Transverse colon (tissue), 3 donors: ENCODE measurements around the gene TMEM119.

ENCODE experiments used
- POLR2A ChIP-seq: fragments of 450-650 bp; IDR thresholded peaks from one replicate; pipeline ENCODE4 v1.6.1; 2016; ENCODE audit warnings: antibody characterized with exemption, mild to moderate bottlenecking, moderate library complexity
- TF ChIP-seq, protein P1 (sequence below), 5 experiments: fragments of 200-600 bp in 3 of 5; fragments of 450-650 bp in 2 of 5; sonication (generic) in 3 of 5; IDR thresholded peaks; 1 replicate in 2 of 5; 2 replicates in 3 of 5; pipeline ENCODE4 v1.5.1; 2016 to 2017; ENCODE audit warnings: antibody characterized with exemption in 5 of 5, inconsistent platforms in 3 of 5, mild to moderate bottlenecking in 2 of 5, moderate library complexity in 1 of 5

DNA sequence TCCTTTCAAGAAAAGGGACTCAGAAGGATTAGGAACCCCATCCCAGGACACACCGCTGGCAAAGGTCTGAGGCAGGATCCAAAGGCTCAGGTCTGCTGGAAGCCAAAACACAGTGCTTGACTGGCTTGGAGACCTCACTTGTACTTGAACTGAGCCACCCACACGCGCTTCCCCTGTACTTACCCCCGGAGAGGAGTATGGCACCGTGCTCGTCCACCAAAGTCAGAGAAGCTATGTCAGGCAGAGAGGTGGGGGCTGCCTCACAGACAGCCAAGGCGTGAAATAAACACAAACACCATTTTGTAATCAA, 46.9 kb upstream of the TMEM119 start:
- TF ChIP-seq, protein P1, sequence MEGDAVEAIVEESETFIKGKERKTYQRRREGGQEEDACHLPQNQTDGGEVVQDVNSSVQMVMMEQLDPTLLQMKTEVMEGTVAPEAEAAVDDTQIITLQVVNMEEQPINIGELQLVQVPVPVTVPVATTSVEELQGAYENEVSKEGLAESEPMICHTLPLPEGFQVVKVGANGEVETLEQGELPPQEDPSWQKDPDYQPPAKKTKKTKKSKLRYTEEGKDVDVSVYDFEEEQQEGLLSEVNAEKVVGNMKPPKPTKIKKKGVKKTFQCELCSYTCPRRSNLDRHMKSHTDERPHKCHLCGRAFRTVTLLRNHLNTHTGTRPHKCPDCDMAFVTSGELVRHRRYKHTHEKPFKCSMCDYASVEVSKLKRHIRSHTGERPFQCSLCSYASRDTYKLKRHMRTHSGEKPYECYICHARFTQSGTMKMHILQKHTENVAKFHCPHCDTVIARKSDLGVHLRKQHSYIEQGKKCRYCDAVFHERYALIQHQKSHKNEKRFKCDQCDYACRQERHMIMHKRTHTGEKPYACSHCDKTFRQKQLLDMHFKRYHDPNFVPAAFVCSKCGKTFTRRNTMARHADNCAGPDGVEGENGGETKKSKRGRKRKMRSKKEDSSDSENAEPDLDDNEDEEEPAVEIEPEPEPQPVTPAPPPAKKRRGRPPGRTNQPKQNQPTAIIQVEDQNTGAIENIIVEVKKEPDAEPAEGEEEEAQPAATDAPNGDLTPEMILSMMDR (IDR thresholded peaks at IDR 0.05) = no peak
- TF ChIP-seq POLR2A = no peak
